Neural cell (in vitro differentiated cells): ENCODE results near the gene ITGB5. TPM values are rescaled to one million over a fixed set of nuclear protein-coding genes. Genes with fewer than 3 reads are reported as not detected.

Experiments used
- H2AFZ ChIP-seq: fragments of 200-600, 300-800 bp; sonication (generic), shearing (Covaris generic); 2 replicates; pipeline ENCODE4 v1.6.0; 2014; ENCODE audit warnings: low read depth, mild to moderate bottlenecking, antibody characterized with exemption, low read length, moderate library complexity
- H3F3A ChIP-seq: fragments of 200-600 bp; shearing (Covaris generic); 2 replicates; pipeline ENCODE4 v1.6.1; 2016; ENCODE audit warnings: mild to moderate bottlenecking, moderate library complexity, mixed read lengths, antibody characterized with exemption, low read length; ENCODE audit not compliant: insufficient read depth, poor library complexity, severe bottlenecking
- H3K27ac ChIP-seq: fragments of 200-600, 300-800 bp; sonication (generic), shearing (Covaris generic); 2 replicates; pipeline ENCODE4 v1.5.1; 2014; ENCODE audit warnings: mild to moderate bottlenecking, low read length, moderate library complexity
- H3K27me3 ChIP-seq: fragments of 300-800, 200-600 bp; sonication (generic), shearing (Covaris generic); 2 replicates; pipeline ENCODE4 v1.6.0; 2014; ENCODE audit warnings: mild to moderate bottlenecking, low read depth, low read length, moderate library complexity; ENCODE audit not compliant: insufficient read depth
- H3K36me3 ChIP-seq: fragments of 300-800, 200-600 bp; sonication (generic), shearing (Covaris generic); 2 replicates; pipeline ENCODE4 v1.5.1; 2014; ENCODE audit warnings: mild to moderate bottlenecking, antibody characterized with exemption, low read length, moderate library complexity; ENCODE audit not compliant: insufficient read depth
- H3K4me2 ChIP-seq: fragments of 300-800, 200-600 bp; sonication (generic), shearing (Covaris generic); 2 replicates; pipeline ENCODE4 v1.6.0; 2014; ENCODE audit warnings: mild to moderate bottlenecking, low read length
- H3K4me3 ChIP-seq: fragments of 300-800, 200-600 bp; sonication (generic), shearing (Covaris generic); 2 replicates; pipeline ENCODE4 v1.5.1; 2014; ENCODE audit warnings: mild to moderate bottlenecking, low read length, moderate library complexity
- H3K79me2 ChIP-seq: fragments of 200-600 bp; shearing (Covaris generic); replicated peaks from 2 replicates; pipeline ENCODE4 v1.6.0; 2014; ENCODE audit warnings: mild to moderate bottlenecking, low read length, moderate library complexity; ENCODE audit not compliant: insufficient read depth
- H3K9ac ChIP-seq: fragments of 300-800, 200-600 bp; sonication (generic), shearing (Covaris generic); 2 replicates; pipeline ENCODE4 v1.6.1; 2016; ENCODE audit warnings: mild to moderate bottlenecking, low read length, mixed read lengths
- H3K9me2 ChIP-seq: fragments of 200-600 bp; shearing (Covaris generic); 2 replicates; pipeline ENCODE4 v1.6.1; 2016; ENCODE audit warnings: mild to moderate bottlenecking, low read length, mixed read lengths; ENCODE audit not compliant: insufficient read depth
- H3K9me3 ChIP-seq: fragments of 200-600, 300-800 bp; sonication (generic), shearing (Covaris generic); 2 replicates; pipeline ENCODE4 v1.6.1; 2016; ENCODE audit warnings: mild to moderate bottlenecking, mixed run types, low read length, moderate library complexity, mixed read lengths
- H4K20me1 ChIP-seq: fragments of 200-600 bp; shearing (Covaris generic); 2 replicates; pipeline ENCODE4 v1.6.1; 2016; ENCODE audit warnings: mild to moderate bottlenecking, mixed run types; ENCODE audit not compliant: insufficient read depth
- EP300 ChIP-seq: fragments of 450-650 bp; conservative IDR thresholded peaks from 2 replicates; pipeline ENCODE4 v1.6.1; 2014; ENCODE audit warnings: antibody characterized with exemption, mild to moderate bottlenecking, moderate library complexity; ENCODE audit not compliant: poor library complexity, severe bottlenecking
- EZH2 ChIP-seq: fragments of 200-600, 300-800 bp; shearing (Covaris generic), sonication (generic); IDR thresholded peaks from 2 replicates; pipeline ENCODE4 v1.6.1; 2014; ENCODE audit warnings: antibody characterized with exemption, low read length, borderline replicate concordance, mild to moderate bottlenecking; ENCODE audit not compliant: insufficient read depth, poor library complexity, severe bottlenecking
- MXI1 ChIP-seq: fragments of 450-650 bp; conservative IDR thresholded peaks from 2 replicates; pipeline ENCODE4 v1.6.1; 2014; ENCODE audit warnings: antibody characterized with exemption, mild to moderate bottlenecking; ENCODE audit not compliant: poor library complexity, severe bottlenecking
- POLR2AphosphoS5 ChIP-seq: IDR thresholded peaks from 2 replicates; pipeline ENCODE4 v1.6.1; 2012
- RAD21 ChIP-seq: fragments of 450-650 bp; conservative IDR thresholded peaks from 2 replicates; pipeline ENCODE4 v1.6.1; 2014; ENCODE audit warnings: antibody characterized with exemption, mild to moderate bottlenecking, moderate library complexity
- SMC3 ChIP-seq: fragments of 450-650 bp; conservative IDR thresholded peaks from 2 replicates; pipeline ENCODE4 v1.6.1; 2014; ENCODE audit warnings: antibody characterized with exemption, mild to moderate bottlenecking, moderate library complexity; ENCODE audit not compliant: poor library complexity
- TAF1 ChIP-seq: IDR thresholded peaks from 2 replicates; pipeline ENCODE4 v1.6.1; 2012; ENCODE audit warnings: low read depth
- polyA plus RNA-seq: library from polyadenylated mRNA; depleted of rRNA; stranded (reverse); fragments of >200 nt; gene quantifications from 2 replicates; pipeline ENCODE4 v1.2.3, GENCODE V29; 2014
- TF ChIP-seq, protein P1 (sequence below): fragments of 450-650 bp; IDR thresholded peaks from 2 replicates; pipeline ENCODE4 v1.5.1; 2014; ENCODE audit warnings: antibody characterized with exemption, mild to moderate bottlenecking, moderate library complexity; ENCODE audit not compliant: poor library complexity, severe bottlenecking
- TF ChIP-seq, protein P2 (sequence below): IDR thresholded peaks from 2 replicates; pipeline ENCODE4 v1.6.1; 2012; ENCODE audit warnings: borderline replicate concordance

Gene ITGB5
- polyA plus RNA-seq, 1 donor from 2014 or later = 1.2 TPM

DNA sequence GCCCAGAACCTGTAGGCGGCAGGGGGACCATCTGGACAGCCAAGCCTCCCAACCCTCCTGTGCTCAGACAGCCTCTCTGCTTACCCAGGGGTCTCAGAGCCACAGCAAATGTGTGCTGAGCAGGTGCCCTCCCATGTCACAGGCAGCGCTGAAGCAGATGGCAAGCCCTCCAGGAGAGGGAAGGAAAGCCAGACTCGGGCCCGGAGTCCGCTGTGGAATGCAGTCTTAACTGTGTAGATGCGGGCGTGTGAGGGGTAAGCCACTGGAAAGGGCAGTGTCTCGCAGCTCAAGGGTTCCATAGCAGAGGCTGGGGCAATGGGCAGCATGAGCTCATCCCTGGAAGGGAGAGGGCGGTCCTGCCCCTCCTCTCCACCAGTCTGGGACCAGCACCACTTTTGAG, 111.3 kb downstream of the ITGB5 start:
- Histone ChIP-seq H3K9me3 (no peaks in the 10 kb centered on the region), H3K4me2 (no peak overlapping the region), H3K27me3 (no peaks in the 10 kb centered on the region), H3K9ac (no peak overlapping the region), H3F3A (no peaks in the 10 kb centered on the region), H4K20me1 (no peaks in the 10 kb centered on the region), H2AFZ (no peak overlapping the region), H3K36me3 (no peaks in the 10 kb centered on the region), H3K79me2 (no peaks in the 10 kb centered on the region), H3K4me3 (no peak overlapping the region), H3K27ac (no peak overlapping the region), H3K9me2 (no peaks in the 10 kb centered on the region)
- TF ChIP-seq RAD21 = no peak
- TF ChIP-seq TAF1 = no peak
- TF ChIP-seq POLR2AphosphoS5 = no peak
- TF ChIP-seq SMC3 = no peak
- no peak for TF ChIP-seq MXI1
- TF ChIP-seq EZH2 = no peak
- TF ChIP-seq, protein P1, sequence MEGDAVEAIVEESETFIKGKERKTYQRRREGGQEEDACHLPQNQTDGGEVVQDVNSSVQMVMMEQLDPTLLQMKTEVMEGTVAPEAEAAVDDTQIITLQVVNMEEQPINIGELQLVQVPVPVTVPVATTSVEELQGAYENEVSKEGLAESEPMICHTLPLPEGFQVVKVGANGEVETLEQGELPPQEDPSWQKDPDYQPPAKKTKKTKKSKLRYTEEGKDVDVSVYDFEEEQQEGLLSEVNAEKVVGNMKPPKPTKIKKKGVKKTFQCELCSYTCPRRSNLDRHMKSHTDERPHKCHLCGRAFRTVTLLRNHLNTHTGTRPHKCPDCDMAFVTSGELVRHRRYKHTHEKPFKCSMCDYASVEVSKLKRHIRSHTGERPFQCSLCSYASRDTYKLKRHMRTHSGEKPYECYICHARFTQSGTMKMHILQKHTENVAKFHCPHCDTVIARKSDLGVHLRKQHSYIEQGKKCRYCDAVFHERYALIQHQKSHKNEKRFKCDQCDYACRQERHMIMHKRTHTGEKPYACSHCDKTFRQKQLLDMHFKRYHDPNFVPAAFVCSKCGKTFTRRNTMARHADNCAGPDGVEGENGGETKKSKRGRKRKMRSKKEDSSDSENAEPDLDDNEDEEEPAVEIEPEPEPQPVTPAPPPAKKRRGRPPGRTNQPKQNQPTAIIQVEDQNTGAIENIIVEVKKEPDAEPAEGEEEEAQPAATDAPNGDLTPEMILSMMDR = no peak
- TF ChIP-seq, protein P2, sequence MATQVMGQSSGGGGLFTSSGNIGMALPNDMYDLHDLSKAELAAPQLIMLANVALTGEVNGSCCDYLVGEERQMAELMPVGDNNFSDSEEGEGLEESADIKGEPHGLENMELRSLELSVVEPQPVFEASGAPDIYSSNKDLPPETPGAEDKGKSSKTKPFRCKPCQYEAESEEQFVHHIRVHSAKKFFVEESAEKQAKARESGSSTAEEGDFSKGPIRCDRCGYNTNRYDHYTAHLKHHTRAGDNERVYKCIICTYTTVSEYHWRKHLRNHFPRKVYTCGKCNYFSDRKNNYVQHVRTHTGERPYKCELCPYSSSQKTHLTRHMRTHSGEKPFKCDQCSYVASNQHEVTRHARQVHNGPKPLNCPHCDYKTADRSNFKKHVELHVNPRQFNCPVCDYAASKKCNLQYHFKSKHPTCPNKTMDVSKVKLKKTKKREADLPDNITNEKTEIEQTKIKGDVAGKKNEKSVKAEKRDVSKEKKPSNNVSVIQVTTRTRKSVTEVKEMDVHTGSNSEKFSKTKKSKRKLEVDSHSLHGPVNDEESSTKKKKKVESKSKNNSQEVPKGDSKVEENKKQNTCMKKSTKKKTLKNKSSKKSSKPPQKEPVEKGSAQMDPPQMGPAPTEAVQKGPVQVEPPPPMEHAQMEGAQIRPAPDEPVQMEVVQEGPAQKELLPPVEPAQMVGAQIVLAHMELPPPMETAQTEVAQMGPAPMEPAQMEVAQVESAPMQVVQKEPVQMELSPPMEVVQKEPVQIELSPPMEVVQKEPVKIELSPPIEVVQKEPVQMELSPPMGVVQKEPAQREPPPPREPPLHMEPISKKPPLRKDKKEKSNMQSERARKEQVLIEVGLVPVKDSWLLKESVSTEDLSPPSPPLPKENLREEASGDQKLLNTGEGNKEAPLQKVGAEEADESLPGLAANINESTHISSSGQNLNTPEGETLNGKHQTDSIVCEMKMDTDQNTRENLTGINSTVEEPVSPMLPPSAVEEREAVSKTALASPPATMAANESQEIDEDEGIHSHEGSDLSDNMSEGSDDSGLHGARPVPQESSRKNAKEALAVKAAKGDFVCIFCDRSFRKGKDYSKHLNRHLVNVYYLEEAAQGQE = no peak
- TF ChIP-seq EP300 = no peak

DNA sequence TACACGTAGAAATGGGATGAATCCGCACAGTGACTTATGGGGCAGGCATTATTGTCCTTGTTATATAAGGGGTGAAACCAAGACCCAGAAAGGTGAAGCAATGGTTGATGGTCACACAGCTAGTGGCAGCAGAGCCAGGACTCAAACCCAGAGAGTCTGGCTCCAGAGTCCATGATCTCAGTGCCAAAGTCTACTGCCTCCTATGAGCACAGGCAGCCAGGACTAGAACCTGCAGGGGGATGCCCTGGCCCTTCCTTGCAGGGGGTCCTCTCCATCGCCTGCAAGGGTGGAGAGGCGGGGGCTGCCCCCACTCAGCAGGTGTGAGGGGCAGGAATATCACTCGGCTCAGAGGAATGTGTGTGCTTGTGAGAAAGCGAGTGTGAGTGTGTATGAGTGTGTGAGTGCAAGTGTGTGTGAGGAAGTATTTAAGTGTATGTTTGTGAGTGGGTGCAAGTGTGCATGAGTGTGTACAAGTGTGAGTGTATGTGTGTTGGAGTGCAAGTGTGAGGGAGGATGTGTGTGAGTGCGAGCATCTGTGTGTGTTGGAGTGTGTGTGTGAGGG, 112.2 kb downstream of the ITGB5 start:
- no peaks in the 10 kb centered on the region for H4K20me1 ChIP-seq
- no peaks in the 10 kb centered on the region for H3K36me3 ChIP-seq
- no peak overlapping the region for H3K4me2 ChIP-seq

More for the DNA sequence above, 112.2 kb downstream of the ITGB5 start:
- TF ChIP-seq, protein P2 = no peak
- Histone ChIP-seq H3K9ac (no peak overlapping the region), H3K9me3 (no peaks in the 10 kb centered on the region), H3K4me3 (no peak overlapping the region), H3K79me2 (no peaks in the 10 kb centered on the region), H3K27ac (no peak overlapping the region), H3K9me2 (no peaks in the 10 kb centered on the region), H3K27me3 (no peaks in the 10 kb centered on the region), H2AFZ (no peak overlapping the region), H3F3A (no peaks in the 10 kb centered on the region)
